ENCODE results near the gene CDH22.

The CDH22 gene

GRCh38 chr20:46343348-46343974, 35.2 kb upstream of the CDH22 start:
- no peak for DNase-seq

- no peak for DNase-seq
Measured at GRCh38 chr20:46342451-46343347, 34.4 kb upstream of the CDH22 start.

- DNase-seq: no peak
Measured at GRCh38 chr20:46342010-46342378, 33.7 kb upstream of the CDH22 start.

GRCh38 chr20:46341074-46342009, 33.0 kb upstream of the CDH22 start:
- no peak for DNase-seq

- DNase-seq: no peak
Measured at GRCh38 chr20:46339037-46339436, 30.7 kb upstream of the CDH22 start.

DNA sequence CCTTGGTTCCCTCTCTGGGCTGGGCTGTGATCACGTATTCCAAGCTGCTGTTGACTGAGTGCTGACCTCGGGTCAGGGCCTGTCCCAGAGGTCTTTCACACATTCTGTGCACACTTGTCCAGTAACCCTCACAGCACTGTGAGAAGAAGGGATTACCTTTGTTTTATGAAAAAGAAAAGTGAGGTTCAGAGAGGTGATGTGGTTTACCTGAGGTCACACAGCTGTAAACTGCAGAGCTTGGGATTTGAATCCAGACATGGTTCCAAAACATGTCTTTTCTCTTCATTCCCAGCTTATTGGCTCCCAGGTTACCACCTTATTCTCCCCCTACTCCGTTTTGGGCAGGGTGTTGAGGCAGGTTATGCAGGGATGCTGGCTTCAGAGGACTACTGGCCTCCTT, 28.4 kb upstream of the CDH22 start:
- no peak for DNase-seq

GRCh38 chr20:46334303-46334904, 26.1 kb upstream of the CDH22 start:
- DNase-seq: no peak

DNA sequence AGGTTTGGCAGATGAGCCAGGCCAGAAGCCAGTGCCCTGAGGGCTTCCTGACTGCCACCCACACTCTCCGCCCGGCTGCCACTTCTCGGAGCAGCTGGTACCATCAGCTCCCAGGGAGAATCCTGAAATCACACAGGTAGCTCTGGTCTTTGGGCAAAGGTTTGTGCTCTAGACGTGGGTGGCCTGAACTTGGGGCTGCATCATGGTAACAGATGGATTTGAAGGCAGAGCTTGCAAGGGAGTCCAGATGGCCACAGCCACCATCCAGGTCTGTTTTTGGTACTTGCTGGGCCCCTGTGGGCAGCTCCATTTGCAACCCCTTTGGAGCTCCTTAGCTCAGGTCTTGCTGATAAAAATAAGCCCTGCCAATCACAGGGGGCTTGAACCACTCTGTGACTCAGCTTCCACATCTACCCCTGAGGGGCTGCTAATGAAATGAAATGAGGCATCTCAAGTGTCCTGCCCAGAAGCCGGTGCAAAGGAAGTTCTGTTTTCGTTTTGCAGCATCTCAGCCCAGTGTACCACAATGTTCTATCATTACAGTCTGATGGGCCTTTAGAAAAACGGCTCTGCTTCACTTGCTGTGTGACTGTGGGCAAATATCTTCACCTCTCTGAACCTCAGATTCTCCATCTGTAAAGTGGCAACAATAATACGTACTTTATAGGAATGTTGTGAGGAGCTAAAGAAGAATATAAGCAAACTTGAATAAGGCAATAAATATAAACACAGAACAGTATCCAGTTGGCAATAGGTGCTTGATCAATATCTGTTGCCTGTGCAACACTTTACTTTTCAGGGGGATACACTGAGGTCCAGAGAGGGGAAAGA, 25.1 kb upstream of the CDH22 start:
- DNase-seq: no peak

DNA sequence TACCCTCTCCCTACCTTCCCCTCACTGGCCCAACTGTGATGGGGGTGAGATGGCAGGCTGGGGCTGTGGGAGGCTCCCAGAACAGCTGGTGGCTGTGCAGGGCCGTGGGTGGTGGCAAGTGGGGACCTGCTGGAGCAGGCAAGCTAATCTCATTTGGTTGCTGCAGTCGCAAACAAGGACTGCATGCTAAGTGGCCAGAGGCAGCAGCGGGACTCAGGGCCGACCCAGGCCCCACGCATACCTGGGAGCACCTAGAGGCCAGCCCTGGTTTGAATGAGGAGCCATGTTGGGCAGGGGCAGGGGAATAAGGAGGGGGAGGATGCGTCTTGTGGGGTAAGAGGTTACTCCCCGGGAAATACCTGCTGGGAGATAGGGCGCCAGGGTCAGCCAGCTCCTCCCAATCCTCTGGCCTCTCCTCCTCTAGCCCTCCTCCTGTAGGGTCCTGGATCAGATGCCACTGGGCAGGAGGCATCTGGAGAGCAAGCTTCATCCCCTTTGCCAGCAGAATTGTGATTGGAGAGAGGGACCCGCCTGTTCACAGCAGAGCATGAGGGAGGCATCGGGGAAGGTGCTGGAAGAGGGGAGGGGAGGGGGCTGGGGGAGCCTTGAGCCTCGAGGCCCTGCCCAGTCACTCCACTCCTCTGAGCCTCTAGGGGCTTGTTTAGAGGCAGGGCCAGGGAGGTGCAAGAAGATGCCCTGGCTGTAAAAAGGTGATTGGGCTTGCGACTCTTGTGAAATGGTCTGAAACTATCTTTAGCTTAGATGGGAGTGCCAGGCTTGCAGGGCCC, 24.3 kb upstream of the CDH22 start:
- DNase-seq: no peak

- DNase-seq: no peak
Measured at GRCh38 chr20:46331611-46332361, 23.5 kb upstream of the CDH22 start.

- no peak for DNase-seq
Measured at GRCh38 chr20:46330831-46331371, 22.6 kb upstream of the CDH22 start.

GRCh38 chr20:46330072-46330763, 21.9 kb upstream of the CDH22 start:
- no peak for DNase-seq

DNA sequence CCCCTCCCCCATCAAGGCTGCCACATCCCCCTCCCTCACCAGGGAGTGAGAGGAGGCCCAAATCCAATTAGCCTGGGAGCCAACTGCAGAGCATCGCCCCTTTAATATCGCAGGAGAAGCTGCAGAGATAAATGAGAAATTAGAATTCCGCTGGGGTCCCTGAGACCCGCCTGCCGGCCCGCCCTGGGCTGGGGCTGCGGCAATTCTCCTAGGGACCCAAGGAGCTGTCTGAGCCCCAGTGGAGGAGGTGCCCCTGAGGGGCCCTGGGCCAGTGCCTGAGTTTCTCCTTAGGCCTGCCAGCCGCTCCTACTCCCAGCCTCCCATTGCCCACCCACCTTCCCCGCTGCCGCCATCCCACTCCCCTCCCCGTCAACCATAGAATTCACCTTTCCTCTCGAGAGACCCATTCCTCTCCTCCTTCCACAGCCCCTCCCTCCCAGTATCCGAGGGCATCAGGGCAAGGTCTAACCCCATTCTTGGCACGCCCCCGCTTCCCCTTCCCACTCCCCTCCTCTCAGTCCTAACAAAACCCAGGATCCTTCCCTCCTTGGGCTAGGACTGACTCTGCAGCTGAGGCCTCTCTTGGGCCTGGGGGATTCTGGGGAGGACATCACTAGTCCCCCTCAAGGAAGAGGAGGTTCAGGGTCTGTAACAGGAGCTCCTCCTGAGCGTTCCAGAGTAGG, 20.0 kb upstream of the CDH22 start:
- no peak for DNase-seq

DNA sequence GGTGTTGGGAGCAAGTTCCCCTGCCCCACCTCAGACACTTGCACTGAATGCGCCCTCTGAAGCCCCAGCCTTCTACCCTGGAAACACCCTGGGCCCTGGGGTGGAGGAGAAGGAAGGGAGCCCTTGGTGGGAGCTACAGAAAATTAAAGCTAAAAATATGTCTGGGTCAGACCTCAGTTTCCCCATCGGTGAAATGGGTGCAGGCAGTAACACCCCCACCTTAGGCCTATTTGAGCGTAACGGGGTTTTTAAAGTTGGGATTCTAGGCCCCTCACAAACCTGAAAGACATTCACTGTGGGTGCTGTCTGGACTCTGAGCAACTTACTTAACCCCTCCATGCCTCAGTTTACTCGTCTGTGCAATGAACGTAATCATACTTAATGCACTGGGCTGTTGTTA, 19.3 kb upstream of the CDH22 start:
- no peak for DNase-seq

- no peak for DNase-seq
Measured at GRCh38 chr20:46325789-46326188, 17.5 kb upstream of the CDH22 start.

DNA sequence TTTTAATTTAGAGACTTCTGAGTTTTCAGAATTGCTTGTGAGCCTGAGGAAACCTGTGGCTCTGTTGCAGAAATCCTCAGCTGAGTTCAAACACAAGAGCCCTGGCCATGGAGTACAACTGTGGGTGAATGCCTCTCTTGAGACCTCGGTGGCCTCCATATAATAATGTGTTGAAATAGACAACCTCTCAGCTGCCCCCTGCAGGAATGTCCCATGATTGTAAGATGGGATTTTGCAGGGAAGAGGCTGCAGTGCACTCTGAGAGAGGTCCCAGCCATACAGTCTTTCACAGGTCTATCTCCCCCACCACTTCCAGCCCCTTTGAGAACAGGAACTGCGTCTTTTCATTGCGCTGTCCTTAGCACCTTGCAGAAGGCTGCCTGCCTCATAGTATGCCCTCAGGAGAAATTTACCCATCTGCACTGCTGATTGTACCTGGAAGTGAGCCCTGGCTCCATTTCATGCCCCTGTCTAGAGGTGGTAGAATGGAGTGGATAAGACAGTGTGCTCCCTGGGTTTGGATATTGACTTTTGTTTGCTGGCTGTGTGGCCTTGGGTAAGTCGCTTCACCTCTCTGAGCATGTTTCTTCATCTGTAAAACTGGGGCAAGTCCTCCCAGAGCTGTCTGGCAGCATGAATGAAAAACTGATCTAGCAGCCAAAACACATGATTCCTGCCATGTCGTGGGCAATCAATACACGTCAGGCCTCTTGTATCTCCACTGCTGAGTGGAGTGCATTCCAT, 16.8 kb upstream of the CDH22 start:
- no peak for DNase-seq

GRCh38 chr20:46324379-46324778, 16.1 kb upstream of the CDH22 start:
- no peak for DNase-seq

- no peak for DNase-seq
Measured at GRCh38 chr20:46323557-46323956, 15.3 kb upstream of the CDH22 start.

All from activated effector memory CD4-positive, alpha-beta T cell treated with anti-CD3 and anti-CD28 coated beads, Interleukin-2, amount 50 U/mL, for 16 hours (primary cell).